RPMI7951 (cell line): ENCODE results near the gene FAM240A. TPM values are rescaled to one million over a fixed set of nuclear protein-coding genes. Genes with fewer than 3 reads are reported as not detected.

Experiments
- DNase-seq: peaks from one replicate; pipeline ENCODE4 v3.0.0-alpha.2; 2012; ENCODE audit warnings: low read depth
- total RNA-seq: library from RNA; depleted of rRNA; stranded (reverse); fragments of >200 nt; shearing (Covaris generic); gene quantifications from 2 replicates; pipeline ENCODE4 v1.2.3, GENCODE V29; 2014; rRNA removed

The FAM240A gene
- total RNA-seq, 1 experiment from 2014 or later: not detected

DNA sequence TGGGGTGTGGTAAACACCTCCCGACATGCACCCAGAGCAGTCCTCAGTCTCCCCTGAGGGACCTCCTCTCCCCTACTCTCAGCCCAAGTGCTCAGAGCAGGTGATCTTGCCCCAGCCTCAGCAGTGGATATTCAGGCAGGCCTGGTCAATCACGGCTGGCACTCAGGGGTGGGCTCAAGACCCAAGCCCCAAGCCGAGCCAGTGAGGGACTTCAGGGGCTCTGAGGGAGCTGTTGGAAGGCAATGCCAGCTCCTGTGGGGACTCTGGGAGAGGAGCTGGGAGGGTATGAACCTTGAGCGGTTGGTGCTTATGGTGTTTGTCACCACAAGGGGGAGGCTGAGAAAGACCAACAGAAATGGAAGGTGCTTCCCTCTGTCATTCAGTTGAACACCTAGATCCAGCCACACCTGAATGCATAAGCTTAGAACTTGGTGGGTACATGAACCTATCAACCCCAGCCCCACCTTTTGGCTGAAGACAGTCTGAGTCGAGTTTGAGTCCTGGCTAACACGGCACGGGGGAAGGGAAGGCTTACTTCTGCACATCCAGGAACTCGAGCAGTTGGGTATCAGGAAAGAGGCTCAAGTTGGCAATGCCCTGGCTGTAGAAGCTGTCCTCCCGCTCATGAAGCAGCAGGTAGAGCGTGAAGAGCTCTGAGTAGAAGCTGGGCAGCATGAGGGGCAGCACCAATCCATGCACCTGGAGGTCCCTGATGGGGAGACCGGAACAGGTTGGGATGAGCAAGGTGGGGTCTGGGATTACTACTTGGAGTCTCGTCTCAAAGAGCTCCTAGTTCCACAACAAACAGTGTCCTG is 61.9 kb downstream of the FAM240A start:
- DNase-seq: no peak

DNA sequence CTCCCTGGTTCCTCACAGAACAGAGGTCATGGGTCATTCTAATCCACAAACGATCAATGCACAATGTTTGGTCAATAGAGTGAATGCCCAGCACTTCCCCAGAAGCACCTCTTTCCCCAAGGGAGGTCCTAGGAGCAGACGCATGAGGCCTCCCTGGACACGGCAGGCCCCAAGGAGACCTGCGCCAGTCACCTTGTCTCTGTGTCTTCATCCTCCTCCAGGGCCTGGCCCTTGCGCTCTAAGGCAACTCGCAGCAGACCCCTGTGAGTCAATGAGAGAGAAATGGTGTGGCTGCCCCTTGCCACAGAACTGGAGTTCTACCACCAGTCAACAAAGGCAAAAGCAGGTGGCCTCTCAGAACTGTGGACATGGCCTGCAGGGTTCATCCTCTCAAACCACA is 63.1 kb downstream of the FAM240A start:
- no peak for DNase-seq

Other genes with a start within 250 kb of the FAM240A start
- not detected in 2 replicates for gene CCR5, start 241.6 kb upstream of the FAM240A start, total RNA-seq
- gene CCRL2, start 205.3 kb upstream of the FAM240A start, total RNA-seq: 2.8 and 6.1 TPM in 2 replicates
- 0.49 and 0.72 TPM in 2 replicates for gene LTF, start 147.6 kb upstream of the FAM240A start, total RNA-seq
- not detected in 2 replicates for gene RTP3, start 114.5 kb upstream of the FAM240A start, total RNA-seq
- 0.12 and 0.59 TPM in 2 replicates for gene LRRC2, start 46.2 kb upstream of the FAM240A start, total RNA-seq
- gene ALS2CL, start 81.2 kb downstream of the FAM240A start, total RNA-seq: 0.59 and 1.2 TPM in 2 replicates
- 0.10 TPM in 1 of 2 replicates, not detected in the other for gene TMIE, start 88.9 kb downstream of the FAM240A start, total RNA-seq
- gene PRSS50, start 105.3 kb downstream of the FAM240A start, total RNA-seq: not detected in 2 replicates